Natural killer cell (primary cell): ENCODE data around the gene MLNR. TPM values are rescaled to one million over a fixed set of nuclear protein-coding genes. Genes with fewer than 3 reads are reported as not detected.
A peak's percentile ranks its signal among the peaks of the same experiment; 100 is the strongest.

Experiments
- ATAC-seq, 3 donors: fragments of 150-1000 bp in 2 of 3; fragments of 200-7000 bp in 1 of 3; cut with Tn5 transposase; 1 replicate in 1 of 3; 2 replicates in 2 of 3; pipeline ENCODE4 v1.10.0; 2021; ENCODE audit warnings: mild to moderate bottlenecking in 2 of 3, moderate library complexity in 2 of 3
- DNase-seq, 2 donors: peaks; one replicate each; pipeline versions ENCODE4 v3.0.0 to v3.0.0-alpha.2; 2013 to 2021; ENCODE audit warnings: mixed read lengths in 1 of 2
- H3K27ac ChIP-seq: one replicate; pipeline ENCODE4 v1.5.1; 2013; ENCODE audit warnings: mild to moderate bottlenecking, low read length
- H3K27me3 ChIP-seq: one replicate; pipeline ENCODE4 v1.6.1; 2013; ENCODE audit warnings: low read length; ENCODE audit not compliant: control insufficient read depth, insufficient read depth
- H3K36me3 ChIP-seq: one replicate; pipeline ENCODE4 v1.6.1; 2013; ENCODE audit warnings: low read length; ENCODE audit not compliant: control insufficient read depth, insufficient read depth
- H3K4me1 ChIP-seq: one replicate; pipeline ENCODE4 v1.6.1; 2013; ENCODE audit warnings: low read length; ENCODE audit not compliant: control insufficient read depth, insufficient read depth
- H3K4me3 ChIP-seq: one replicate; pipeline ENCODE4 v1.5.1; 2013; ENCODE audit warnings: low read length
- H3K9me3 ChIP-seq: one replicate; pipeline ENCODE4 v1.6.1; 2013; ENCODE audit warnings: low read length; ENCODE audit not compliant: control insufficient read depth, insufficient read depth
- H3K27ac Mint-ChIP-seq, 2 donors: one replicate each; pipeline ENCODE4 v1.8.0; 2022; ENCODE audit warnings: mild to moderate bottlenecking in 2 of 2, mixed read lengths in 2 of 2, moderate library complexity in 1 of 2
- H3K27me3 Mint-ChIP-seq, 2 donors: one replicate each; pipeline ENCODE4 v1.8.0; 2022; ENCODE audit warnings: low read depth in 2 of 2, mixed read lengths in 2 of 2
- H3K36me3 Mint-ChIP-seq: one replicate; pipeline ENCODE4 v1.8.0; 2022; ENCODE audit warnings: mixed read lengths
- H3K4me1 Mint-ChIP-seq, 2 donors: one replicate each; pipeline ENCODE4 v1.8.0; 2022; ENCODE audit warnings: mixed read lengths in 2 of 2
- H3K4me3 Mint-ChIP-seq: one replicate; pipeline ENCODE4 v1.8.0; 2022; ENCODE audit warnings: mild to moderate bottlenecking, moderate library complexity, mixed read lengths
- H3K9me3 Mint-ChIP-seq, 2 donors: one replicate each; pipeline ENCODE4 v1.8.0; 2022; ENCODE audit warnings: mixed read lengths in 2 of 2
- CTCF ChIP-seq: fragments of 200-600 bp; IDR thresholded peaks from one replicate; pipeline ENCODE4 v1.8.0; 2022; ENCODE audit warnings: antibody characterized with exemption
- WGBS: methylation state at CpG from one replicate; pipeline ENCODE4 v1.1.7; 2013; ENCODE audit warnings: missing lambda C conversion rate; ENCODE audit not compliant: insufficient coverage; 5-methylcytosine and 5-hydroxymethylcytosine counted together
- intact Hi-C: fragments of 100-400 bp; cut with micrococcal nuclease; formaldehyde crosslinking; loops from one replicate; pipeline ENCODE4 v1.14.2; 2022
- total RNA-seq, 4 donors: library from RNA; stranded (reverse); fragments of 120-200 nt in 1 of 4; gene quantifications; one replicate each; pipeline versions ENCODE4 v1.2.3 to v1.2.4, GENCODE V29; 2013 to 2022

MLNR gene
- not detected for total RNA-seq
- not detected for total RNA-seq (2013)

GRCh38 chr13:49220036-49220855, at the start of gene MLNR:
MLNR (plus strand) TSS chr13:49220338; CDS start chr13:49220338, 0 bp downstream.
- H3K27me3 ChIP-seq: peaks cover 16% of the 10 kb centered on the region
- TF ChIP-seq CTCF: peak; percentile 24
- H3K4me3 Mint-ChIP-seq: peak within 1 kb of the TSS; percentile 84
- H3K4me1 Mint-ChIP-seq: peaks cover 7 to 13% of the 10 kb centered on the region in 2 donors
- no peak within 1 kb of the TSS for H3K27ac ChIP-seq
- no peaks in the 10 kb centered on the region for H3K9me3 ChIP-seq
- 6% methylated on average over 111 of the region's 111 CpGs for WGBS
- H3K4me3 ChIP-seq: no peak within 1 kb of the TSS
- peaks cover 11% of the 10 kb centered on the region for H3K4me1 ChIP-seq
- peak; percentile 36 to 63 for DNase-seq
- H3K9me3 Mint-ChIP-seq: no peaks in the 10 kb centered on the region
- no peaks in the 10 kb centered on the region for H3K36me3 ChIP-seq
- ATAC-seq: peak; percentile 74 to 90 (median 87)
- H3K36me3 Mint-ChIP-seq: no peaks in the 10 kb centered on the region
- H3K27me3 Mint-ChIP-seq: peaks cover 44 to 50% of the 10 kb centered on the region in 2 donors
- peak within 1 kb of the TSS in 1 of 2 donors; percentile 53 for H3K27ac Mint-ChIP-seq
- intact Hi-C loops: no loop called here

GRCh38 chr13:49171359-49171758, 48.8 kb upstream of the MLNR start:
- H3K4me3 Mint-ChIP-seq: no peak overlapping the region
- Histone ChIP-seq H3K4me1 (no peaks in the 10 kb centered on the region), H3K36me3 (peaks cover 44% of the 10 kb centered on the region), H3K9me3 (no peaks in the 10 kb centered on the region), H3K27ac (no peak overlapping the region), H3K4me3 (no peak overlapping the region), H3K27me3 (no peaks in the 10 kb centered on the region)
- H3K27me3 Mint-ChIP-seq: no peaks in the 10 kb centered on the region
- no peak for TF ChIP-seq CTCF
- DNase-seq: no peak
- no peak overlapping the region for H3K27ac Mint-ChIP-seq
- no peaks in the 10 kb centered on the region for H3K36me3 Mint-ChIP-seq
- H3K4me1 Mint-ChIP-seq: peaks cover under 1 to 5% of the 10 kb centered on the region in 2 donors
- H3K9me3 Mint-ChIP-seq: no peaks in the 10 kb centered on the region
- ATAC-seq: no peak
- intact Hi-C loops: no loop called here

- H3K36me3 ChIP-seq: peaks cover 70% of the 10 kb centered on the region
- H3K27me3 Mint-ChIP-seq: no peaks in the 10 kb centered on the region
- no peak overlapping the region for H3K27ac ChIP-seq
- intact Hi-C loops: no loop called here
- H3K4me1 Mint-ChIP-seq: no peaks in the 10 kb centered on the region
- no peak for ATAC-seq
- no peak overlapping the region for H3K27ac Mint-ChIP-seq
- no peaks in the 10 kb centered on the region for H3K4me1 ChIP-seq
- TF ChIP-seq CTCF: no peak
- H3K4me3 ChIP-seq: no peak overlapping the region
- H3K27me3 ChIP-seq: no peaks in the 10 kb centered on the region
- H3K9me3 Mint-ChIP-seq: no peaks in the 10 kb centered on the region
- H3K36me3 Mint-ChIP-seq: peaks cover 19% of the 10 kb centered on the region
- DNase-seq: no peak
- no peak overlapping the region for H3K4me3 Mint-ChIP-seq
- no peaks in the 10 kb centered on the region for H3K9me3 ChIP-seq
- 97% methylated on average over 1 of the region's 1 CpG for WGBS
Observed at GRCh38 chr13:49183672-49184325, 36.3 kb upstream of the MLNR start.
